Uterus (tissue), 4 donors: Measurements from ENCODE around the gene RCAN2. TPM values are rescaled to one million over a fixed set of nuclear protein-coding genes. Genes with fewer than 3 reads are reported as not detected.

Experiments
- DNase-seq, 2 donors: peaks; one replicate each; pipeline ENCODE4 v3.0.0-alpha.2; 2019 to 2020
- H3K27ac ChIP-seq, 2 donors: fragments of 200-600 bp; sonication (generic); 1 replicate in 1 of 2; 2 replicates in 1 of 2; pipeline ENCODE4 v1.5.1; 2016 to 2018
- H3K27me3 ChIP-seq, 2 donors: fragments of 200-600 bp; sonication (generic); one replicate each; pipeline ENCODE4 v1.5.1; 2018 to 2019; ENCODE audit warnings: control low read depth in 1 of 2
- H3K36me3 ChIP-seq, 2 donors: fragments of 200-600 bp; sonication (generic); one replicate each; pipeline ENCODE4 v1.5.1; 2019; ENCODE audit warnings: control low read depth in 1 of 2
- H3K4me1 ChIP-seq, 2 donors: fragments of 200-600 bp; sonication (generic); one replicate each; pipeline ENCODE4 v1.5.1; 2018 to 2019; ENCODE audit warnings: control low read depth in 1 of 2
- H3K4me3 ChIP-seq, 2 donors: fragments of 200-600 bp; sonication (generic); 1 replicate in 1 of 2; 2 replicates in 1 of 2; pipeline ENCODE4 v1.5.1; 2018 to 2019; ENCODE audit warnings: mild to moderate bottlenecking in 1 of 2
- H3K9me3 ChIP-seq, 2 donors: fragments of 200-600 bp; sonication (generic); one replicate each; pipeline ENCODE4 v1.5.1; 2019; ENCODE audit warnings: control low read depth in 1 of 2
- CTCF ChIP-seq, 4 experiments: fragments of 200-600 bp in 2 of 4; fragments of 450-650 bp in 2 of 4; sonication (generic) in 2 of 4; IDR thresholded peaks; one replicate each; pipeline ENCODE4 v1.5.1; 2016 to 2019; ENCODE audit warnings: antibody characterized with exemption in 4 of 4, mild to moderate bottlenecking in 2 of 4, moderate library complexity in 1 of 4
- POLR2A ChIP-seq, 2 donors: fragments of 450-650 bp; IDR thresholded peaks; one replicate each; pipeline ENCODE4 v1.6.1; 2016; ENCODE audit warnings: antibody characterized with exemption in 2 of 2, mild to moderate bottlenecking in 1 of 2, moderate library complexity in 1 of 2
- intact Hi-C: fragments of 100-400 bp; cut with DNase I; formaldehyde crosslinking; loops from one replicate; pipeline ENCODE4 v1.15.1; 2023; ENCODE audit warnings: low total_unique reads
- total RNA-seq, 4 donors: library from RNA; depleted of rRNA in 3 of 4; stranded (reverse); fragments of >200 nt in 3 of 4; gene quantifications; one replicate each; pipeline versions ENCODE4 v1.1.0 to v1.2.4, GENCODE V29; 2014 to 2023
- donor health status: DM: yes; HTN: yes; CAD: no.

The RCAN2 gene
- total RNA-seq, 4 donors from 2014 or later = 3.0 to 36.4 (median 16.3) TPM

- Histone ChIP-seq H3K4me1 (no peaks in the 10 kb centered on the region), H3K4me3 (no peak overlapping the region), H3K27me3 (no peaks in the 10 kb centered on the region), H3K27ac (no peak overlapping the region), H3K9me3 (no peaks in the 10 kb centered on the region), H3K36me3 (no peaks in the 10 kb centered on the region)
- no peak for DNase-seq
- intact Hi-C loops = no loop called here
- TF ChIP-seq POLR2A (IDR thresholded peaks at IDR 0.05) = no peak
- no peak for TF ChIP-seq CTCF (IDR thresholded peaks at IDR 0.05)
Observed at GRCh38 chr6:46254946-46255345, 236.3 kb downstream of the RCAN2 start.

GRCh38 chr6:46254331-46254730 is 236.9 kb downstream of the RCAN2 start:
- Histone ChIP-seq H3K4me3 (no peak overlapping the region), H3K9me3 (no peaks in the 10 kb centered on the region), H3K27me3 (no peaks in the 10 kb centered on the region), H3K4me1 (no peaks in the 10 kb centered on the region), H3K36me3 (no peaks in the 10 kb centered on the region), H3K27ac (no peak overlapping the region)
- no peak for TF ChIP-seq POLR2A (IDR thresholded peaks at IDR 0.05)
- no peak for TF ChIP-seq CTCF (IDR thresholded peaks at IDR 0.05)
- no peak for DNase-seq
- intact Hi-C loops = no loop called here

- no peaks in the 10 kb centered on the region for H3K4me1 ChIP-seq
- H3K4me3 ChIP-seq = no peak overlapping the region
- no peaks in the 10 kb centered on the region for H3K36me3 ChIP-seq
- H3K27me3 ChIP-seq = no peaks in the 10 kb centered on the region
- intact Hi-C loops = no loop called here
- no peak for DNase-seq
- no peak for TF ChIP-seq CTCF (IDR thresholded peaks at IDR 0.05)
- TF ChIP-seq POLR2A (IDR thresholded peaks at IDR 0.05) = no peak
- no peak overlapping the region for H3K27ac ChIP-seq
- no peaks in the 10 kb centered on the region for H3K9me3 ChIP-seq
Observed at GRCh38 chr6:46251583-46252339, 239.5 kb downstream of the RCAN2 start.

DNA sequence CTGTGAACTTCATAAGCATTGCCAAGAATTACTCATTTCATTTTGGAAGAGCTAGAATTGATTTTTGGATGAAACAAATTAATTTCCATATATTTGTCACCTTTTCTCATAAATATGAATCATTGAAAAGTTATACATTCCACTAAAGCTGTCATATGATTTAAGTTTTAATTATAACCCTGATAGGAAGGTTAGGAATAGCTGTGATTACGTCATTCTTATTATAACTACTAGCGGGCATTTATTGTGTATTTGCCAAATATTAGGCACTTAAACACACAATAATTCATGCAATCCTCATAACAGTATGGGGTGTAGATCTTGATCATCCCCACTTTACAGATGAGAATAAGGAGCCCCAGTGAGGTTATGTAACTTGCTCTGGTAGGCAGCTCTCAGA is 243.1 kb downstream of the RCAN2 start:
- H3K36me3 ChIP-seq = no peaks in the 10 kb centered on the region
- no peak for DNase-seq
- no peaks in the 10 kb centered on the region for H3K4me1 ChIP-seq
- no peak overlapping the region for H3K4me3 ChIP-seq
- no peak overlapping the region for H3K27ac ChIP-seq
- H3K9me3 ChIP-seq = no peaks in the 10 kb centered on the region
- no peak for TF ChIP-seq POLR2A (IDR thresholded peaks at IDR 0.05)
- no peak for TF ChIP-seq CTCF (IDR thresholded peaks at IDR 0.05)
- intact Hi-C loops = no loop called here
- no peaks in the 10 kb centered on the region for H3K27me3 ChIP-seq

- intact Hi-C loops = no loop called here
- Histone ChIP-seq H3K36me3 (no peaks in the 10 kb centered on the region), H3K4me1 (no peaks in the 10 kb centered on the region), H3K9me3 (no peaks in the 10 kb centered on the region), H3K27ac (no peak overlapping the region), H3K4me3 (no peak overlapping the region), H3K27me3 (no peaks in the 10 kb centered on the region)
- TF ChIP-seq POLR2A (IDR thresholded peaks at IDR 0.05) = no peak
- no peak for TF ChIP-seq CTCF (IDR thresholded peaks at IDR 0.05)
- DNase-seq = no peak
Observed at GRCh38 chr6:46246727-46247126, 244.5 kb downstream of the RCAN2 start.
